ENCODE results near the gene COL5A1.

- no peak for TF ChIP-seq GATA3 (IDR thresholded peaks at IDR 0.05; ENCODE audit: low read depth, low read length)
- no peak for TF ChIP-seq GATA2 (IDR thresholded peaks at IDR 0.05; ENCODE audit: low read depth, low read length)
Observed at GRCh38 chr9:134677743-134678142, 36.1 kb downstream of the COL5A1 start.

Data from SH-SY5Y (cell line).